Endothelial cell of umbilical vein (primary cell): Measurements from ENCODE around the gene SLC34A1. TPM values are rescaled to one million over a fixed set of nuclear protein-coding genes. Genes with fewer than 3 reads are reported as not detected.
A peak's percentile ranks its signal among the peaks of the same experiment; 100 is the strongest.

Experiments
- BruUV-seq: library from RNA; stranded (reverse); fragments of 400-500 nt; replicated peaks from 2 replicates; lab custom pipeline; 2021; lab: Mats Ljungman, UMichigan
- CTCF ChIA-PET: fragments of 300-600, 350-600 bp; sonication (Branson Sonifier 250); formaldehyde crosslinking; loops from one replicate; lab custom pipeline; 2021; ENCODE audit warnings: antibody characterized with exemption, inconsistent platforms; lab: Charles Lee
- POLR2A ChIA-PET: fragments of 300-600, 350-600 bp; sonication (Branson Sonifier 250); formaldehyde crosslinking; loops from one replicate; lab custom pipeline; 2021; ENCODE audit warnings: antibody characterized with exemption, inconsistent platforms; lab: Charles Lee
- DNase-seq: peaks from one replicate; pipeline ENCODE4 v3.0.0-alpha.2; 2011; ENCODE audit warnings: low read depth, low spot score
- FAIRE-seq: peaks from 2 replicates; lab custom pipeline; 2011; peaks lifted over from hg19 to GRCh38; lab: Jason Lieb, UNC
- H2AFZ ChIP-seq: 2 replicates; pipeline ENCODE4 v1.6.0; 2012; ENCODE audit warnings: low read depth, low read length, control low read depth, inconsistent platforms
- H3K27ac ChIP-seq: 2 replicates; pipeline ENCODE4 v1.5.1; 2011; ENCODE audit warnings: low read depth, mild to moderate bottlenecking, control low read depth, low read length, moderate library complexity; ENCODE audit not compliant: insufficient read depth
- H3K27me3 ChIP-seq, 2 experiments: 2 replicates each; pipeline versions ENCODE4 v1.6.0 to v1.6.1; 2011; ENCODE audit warnings: low read length in 2 of 2, mixed read lengths in 1 of 2; ENCODE audit not compliant: control insufficient read depth in 2 of 2, insufficient read depth in 2 of 2
- H3K36me3 ChIP-seq, 2 experiments: 2 replicates in 1 of 2; 3 replicates in 1 of 2; pipeline ENCODE4 v1.5.1; 2011; ENCODE audit warnings: low read length in 2 of 2, mild to moderate bottlenecking in 1 of 2, moderate library complexity in 1 of 2; ENCODE audit not compliant: control insufficient read depth in 2 of 2, insufficient read depth in 2 of 2; ENCODE audit errors: extremely low read depth in 1 of 2
- H3K4me1 ChIP-seq: 3 replicates; pipeline ENCODE4 v1.5.1; 2011; ENCODE audit warnings: mild to moderate bottlenecking, low read length; ENCODE audit not compliant: control insufficient read depth, insufficient read depth; ENCODE audit errors: extremely low read depth
- H3K4me2 ChIP-seq: 2 replicates; pipeline ENCODE4 v1.6.1; 2011; ENCODE audit warnings: low read length, control low read depth, mixed read lengths; ENCODE audit not compliant: insufficient read depth
- H3K4me3 ChIP-seq, 3 experiments: fragments of 200-600 bp in 1 of 3; sonication (generic), shearing (Covaris generic) in 1 of 3; replicated peaks in 1 of 3; 2 replicates each; pipeline ENCODE4 v1.5.1; 2011 to 2016; ENCODE audit warnings: control low read depth in 3 of 3, low read length in 3 of 3, mild to moderate bottlenecking in 2 of 3, inconsistent platforms in 1 of 3, low read depth in 1 of 3, moderate library complexity in 1 of 3; ENCODE audit not compliant: insufficient read depth in 1 of 3
- H3K79me2 ChIP-seq: 2 replicates; pipeline ENCODE4 v1.6.0; 2012; ENCODE audit warnings: low read length, inconsistent platforms; ENCODE audit not compliant: control insufficient read depth, insufficient read depth
- H3K9ac ChIP-seq: replicated peaks from 2 replicates; pipeline ENCODE3; 2011; ENCODE audit warnings: low read length, control low read depth; ENCODE audit not compliant: insufficient read depth; ENCODE audit errors: extremely low read depth
- H3K9me1 ChIP-seq: replicated peaks from 3 replicates; pipeline ENCODE4 v1.6.0; 2011; ENCODE audit warnings: mild to moderate bottlenecking, low read length; ENCODE audit not compliant: control insufficient read depth, insufficient read depth; ENCODE audit errors: extremely low read depth
- H3K9me3 ChIP-seq: replicated peaks from 2 replicates; pipeline ENCODE4 v1.5.1; 2012; ENCODE audit warnings: low read length, inconsistent platforms; ENCODE audit not compliant: control insufficient read depth, insufficient read depth
- H4K20me1 ChIP-seq: replicated peaks from 2 replicates; pipeline ENCODE3; 2011; ENCODE audit warnings: mild to moderate bottlenecking, low read length; ENCODE audit not compliant: control insufficient read depth, insufficient read depth; ENCODE audit errors: extremely low read depth
- CTCF ChIP-seq, 2 donors: IDR thresholded peaks; 1 replicate in 1 of 2; 2 replicates in 1 of 2; pipeline ENCODE4 v1.5.1; 2011; ENCODE audit warnings: low read length in 2 of 2, mild to moderate bottlenecking in 2 of 2, moderate library complexity in 2 of 2, control low read depth in 1 of 2, inconsistent platforms in 1 of 2, low read depth in 1 of 2; ENCODE audit not compliant: insufficient read depth in 1 of 2; ENCODE audit errors: extremely low read depth in 1 of 2
- EZH2 ChIP-seq: IDR thresholded peaks from 2 replicates; pipeline ENCODE4 v1.6.1; 2012; ENCODE audit warnings: borderline replicate concordance, low read depth, mild to moderate bottlenecking, moderate library complexity, low read length, inconsistent platforms; ENCODE audit not compliant: severe bottlenecking
- FOS ChIP-seq: IDR thresholded peaks from 2 replicates; pipeline ENCODE4 v1.6.1; 2011; ENCODE audit warnings: mild to moderate bottlenecking, low read length, moderate library complexity, borderline replicate concordance; ENCODE audit not compliant: insufficient read depth
- GATA2 ChIP-seq: IDR thresholded peaks from 2 replicates; pipeline ENCODE4 v1.7.0; 2011; ENCODE audit warnings: low read depth, mild to moderate bottlenecking, moderate library complexity, mixed read lengths, low read length; ENCODE audit not compliant: insufficient read length, insufficient read depth
- JUN ChIP-seq: IDR thresholded peaks from 2 replicates; pipeline ENCODE4 v1.6.1; 2011; ENCODE audit warnings: borderline replicate concordance, low read depth; ENCODE audit not compliant: insufficient read length, insufficient read depth
- MAX ChIP-seq: IDR thresholded peaks from 2 replicates; pipeline ENCODE4 v1.6.1; 2011; ENCODE audit not compliant: insufficient read depth, insufficient read length
- MYC ChIP-seq: IDR thresholded peaks from one replicate; pipeline ENCODE4 v1.6.1; 2011; ENCODE audit warnings: mild to moderate bottlenecking, low read depth, low read length
- POLR2A ChIP-seq: IDR thresholded peaks from 2 replicates; pipeline ENCODE4 v1.6.1; 2012; ENCODE audit warnings: low read depth, mild to moderate bottlenecking, control low read depth, low read length
- POLR2AphosphoS5 ChIP-seq: IDR thresholded peaks from 2 replicates; pipeline ENCODE4 v1.6.1; 2012; ENCODE audit warnings: low read depth, mild to moderate bottlenecking, control low read depth, low read length, moderate library complexity; ENCODE audit not compliant: insufficient read depth
- dilution Hi-C: fragments of 300-500 bp; cut with MboI; formaldehyde crosslinking; loops from one replicate; pipeline ENCODE4 v1.15.0; 2019; ENCODE audit warnings: low sequenced_read_pairs; ENCODE audit not compliant: extremely low pct_ligation_motif_present
- intact Hi-C: fragments of 100-400 bp; cut with micrococcal nuclease; formaldehyde crosslinking; loops from one replicate; pipeline ENCODE4 v1.10.0; 2022
- polyA plus RNA-seq, 4 experiments: library from polyadenylated mRNA; depleted of rRNA in 3 of 4; stranded (reverse) in 3 of 4; unstranded in 1 of 4; fragments of >200 nt; gene quantifications; 2 replicates each; pipeline versions ENCODE4 v1.2.1 to v1.2.3, GENCODE V29; 2011 to 2012; ENCODE audit warnings: missing spikeins in 1 of 4
- total RNA-seq: library from RNA; stranded (reverse); gene quantifications from 2 replicates; pipeline ENCODE4 v1.2.3, GENCODE V29; 2021

Gene SLC34A1
- total and polyA plus RNA-seq, 2 donors (not counting 3 experiments of a cell fraction or from before 2014, with no cell fraction given), result not detected

GRCh38 chr5:177427919-177428573 is 43.8 kb downstream of the SLC34A1 start:
- H3K4me3 ChIP-seq, result no peak overlapping the region
- no peak overlapping the region for H2AFZ ChIP-seq
- peak overlapping the region; percentile 86 for H3K4me2 ChIP-seq
- H3K36me3 ChIP-seq, result peaks cover 4 to 19% of the 10 kb centered on the region in 2 experiments
- ChIA-PET CTCF (interaction anchor here (0.9 to 5.2 kb wide), 8 partner anchors 12 to 59 kb away, joined by 3 to 43 read pairs (median 10); partner anchors contain the start of gene PRR7), POLR2A (interaction anchor here (0.5 to 1.8 kb wide), 3 partner anchors 11 to 61 kb away, joined by 3 to 4 read pairs (median 3); no protein-coding TSS in a partner anchor)
- FAIRE-seq (no peak), DNase-seq (no peak)
- no peak overlapping the region for H3K27ac ChIP-seq
- dilution Hi-C loops (no loop called here), intact Hi-C loops (loop anchor here (2.0 kb wide), 2 partner anchors 27 to 57 kb away; no protein-coding TSS in a partner anchor)
- no peaks in the 10 kb centered on the region for H3K27me3 ChIP-seq
- TF ChIP-seq MYC (no peak), CTCF (IDR thresholded peaks at IDR 0.05; ENCODE audit: extremely low read depth in 1 of 2, insufficient read depth in 1 of 2, low read depth in 1 of 2, low read length in 2 of 2) (no peak), EZH2 (no peak), POLR2A (no peak), FOS (no peak), JUN (no peak), GATA2 (no peak), MAX (no peak), POLR2AphosphoS5 (no peak)
- H3K79me2 ChIP-seq, result peaks cover 27% of the 10 kb centered on the region
- H3K9ac ChIP-seq, result no peak overlapping the region
- H3K9me3 ChIP-seq, result no peaks in the 10 kb centered on the region
- no TSS peak for BruUV-seq
- H3K4me1 ChIP-seq, result peaks cover 14% of the 10 kb centered on the region
- no peaks in the 10 kb centered on the region for H4K20me1 ChIP-seq
- no peaks in the 10 kb centered on the region for H3K9me1 ChIP-seq
